Activated CD8-positive, alpha-beta memory T cell treated with anti-CD3 and anti-CD28 coated beads for 24 hours (primary cell): Measurements from ENCODE around the gene ELMO2.

Experiments used
- DNase-seq: peaks from one replicate; pipeline ENCODE4 v3.0.0-alpha.2; 2020

The ELMO2 gene

GRCh38 chr20:46330831-46331371 is 75.5 kb downstream of the ELMO2 start:
- no peak for DNase-seq

- no peak for DNase-seq
Measured at GRCh38 chr20:46330072-46330763, 76.2 kb downstream of the ELMO2 start.

- DNase-seq = no peak
Measured at GRCh38 chr20:46328200-46328882, 78.1 kb downstream of the ELMO2 start.

- DNase-seq = no peak
Measured at GRCh38 chr20:46327557-46327956, 78.9 kb downstream of the ELMO2 start.

GRCh38 chr20:46325789-46326188 is 80.6 kb downstream of the ELMO2 start:
- DNase-seq = no peak

- DNase-seq = no peak
Measured at GRCh38 chr20:46324960-46325703, 81.3 kb downstream of the ELMO2 start.

- DNase-seq = no peak
Measured at GRCh38 chr20:46324379-46324778, 82.0 kb downstream of the ELMO2 start.

- no peak for DNase-seq
Measured at GRCh38 chr20:46323557-46323956, 82.9 kb downstream of the ELMO2 start.

- DNase-seq = no peak
Measured at GRCh38 chr20:46322641-46323040, 83.8 kb downstream of the ELMO2 start.

- DNase-seq = no peak
Measured at GRCh38 chr20:46317685-46318177, 88.7 kb downstream of the ELMO2 start.

- no peak for DNase-seq
Measured at GRCh38 chr20:46316984-46317684, 89.3 kb downstream of the ELMO2 start.
